ENCODE measurements around the gene DNAH6.

DNA sequence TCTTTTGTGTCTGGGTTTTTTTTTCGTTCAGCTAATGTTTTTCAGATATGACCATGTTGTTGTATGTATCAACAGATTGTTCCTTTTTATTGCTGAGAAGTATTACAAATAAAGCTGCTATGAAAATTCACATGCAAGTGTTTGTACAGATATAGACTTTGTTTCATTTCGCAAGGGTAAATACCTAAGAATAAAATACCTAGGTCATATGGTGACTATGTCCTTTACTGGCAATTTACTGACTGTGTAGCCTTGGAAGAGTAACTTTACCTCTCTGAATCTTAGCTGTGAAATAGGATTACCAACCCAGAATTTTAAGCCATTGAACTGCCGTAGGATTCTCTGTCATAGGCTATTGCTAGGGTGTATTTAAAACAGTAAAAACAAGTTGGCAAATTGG lies 19.0 kb upstream of the DNAH6 start:
- no peak for TF ChIP-seq POLR2A (IDR thresholded peaks at IDR 0.05)
- TF ChIP-seq, protein P1, sequence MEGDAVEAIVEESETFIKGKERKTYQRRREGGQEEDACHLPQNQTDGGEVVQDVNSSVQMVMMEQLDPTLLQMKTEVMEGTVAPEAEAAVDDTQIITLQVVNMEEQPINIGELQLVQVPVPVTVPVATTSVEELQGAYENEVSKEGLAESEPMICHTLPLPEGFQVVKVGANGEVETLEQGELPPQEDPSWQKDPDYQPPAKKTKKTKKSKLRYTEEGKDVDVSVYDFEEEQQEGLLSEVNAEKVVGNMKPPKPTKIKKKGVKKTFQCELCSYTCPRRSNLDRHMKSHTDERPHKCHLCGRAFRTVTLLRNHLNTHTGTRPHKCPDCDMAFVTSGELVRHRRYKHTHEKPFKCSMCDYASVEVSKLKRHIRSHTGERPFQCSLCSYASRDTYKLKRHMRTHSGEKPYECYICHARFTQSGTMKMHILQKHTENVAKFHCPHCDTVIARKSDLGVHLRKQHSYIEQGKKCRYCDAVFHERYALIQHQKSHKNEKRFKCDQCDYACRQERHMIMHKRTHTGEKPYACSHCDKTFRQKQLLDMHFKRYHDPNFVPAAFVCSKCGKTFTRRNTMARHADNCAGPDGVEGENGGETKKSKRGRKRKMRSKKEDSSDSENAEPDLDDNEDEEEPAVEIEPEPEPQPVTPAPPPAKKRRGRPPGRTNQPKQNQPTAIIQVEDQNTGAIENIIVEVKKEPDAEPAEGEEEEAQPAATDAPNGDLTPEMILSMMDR (IDR thresholded peaks at IDR 0.05), result no peak

Data from gastroesophageal sphincter (tissue), 3 donors.